Measurements from ENCODE around the gene CYBA. TPM values are rescaled to one million over a fixed set of nuclear protein-coding genes. Genes with fewer than 3 reads are reported as not detected.
A peak's percentile ranks its signal among the peaks of the same experiment; 100 is the strongest.
"Not testable (repeated sequence)": the region's sequence is repeated elsewhere in the genome, so short reads cannot be mapped to it uniquely, and the experiment has no call there.

CYBA gene
- total RNA-seq, 2 experiments from 2014 or later = 505 to 513 TPM

- ATAC-seq (ENCODE audit: low read depth) (no peak), DNase-seq (no peak)
- Mint-ChIP-seq H3K27ac (no peak overlapping the region), H3K36me3 (peaks cover 8% of the 10 kb centered on the region), H3K4me3 (no peak overlapping the region), H3K9me3 (no peaks in the 10 kb centered on the region), H3K27me3 (no peaks in the 10 kb centered on the region), H3K4me1 (peaks cover 4% of the 10 kb centered on the region)
- POLR2A ChIA-PET = interaction anchor here (0.9 kb wide), 1 partner anchor 9 kb away, joined by 3 read pairs; no protein-coding TSS in a partner anchor
These were observed 39.7 kb downstream of the CYBA start for GRCh38 chr16:88610909-88611812.

DNA sequence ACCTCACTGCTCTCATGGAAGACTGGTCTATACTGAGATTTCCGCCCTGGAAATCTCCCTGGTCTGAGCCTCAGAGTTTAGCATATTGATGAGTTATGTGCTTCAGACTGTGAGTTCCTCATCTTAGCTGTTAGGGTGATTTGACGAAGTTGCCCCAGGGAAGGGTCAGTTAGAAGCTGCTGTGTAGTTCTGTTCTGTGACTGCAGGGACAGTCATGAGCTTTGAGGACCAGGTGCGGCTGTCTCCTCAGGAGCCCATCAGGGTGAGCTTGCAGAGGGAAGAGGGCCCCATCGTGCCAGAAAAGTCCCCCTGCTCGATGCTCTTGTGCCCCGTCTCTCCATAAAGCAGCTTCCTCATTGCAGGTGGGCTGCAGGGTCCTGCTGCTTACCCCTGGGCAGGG lies 40.8 kb downstream of the CYBA start:
- DNase-seq (no peak), ATAC-seq (ENCODE audit: low read depth) (no peak)
- peaks cover 4% of the 10 kb centered on the region for H3K4me1 Mint-ChIP-seq
- peaks cover 10% of the 10 kb centered on the region for H3K36me3 Mint-ChIP-seq
- H3K27me3 Mint-ChIP-seq = no peaks in the 10 kb centered on the region
- no peaks in the 10 kb centered on the region for H3K9me3 Mint-ChIP-seq
- H3K4me3 Mint-ChIP-seq = no peak overlapping the region
- POLR2A ChIA-PET = no interaction called here
- H3K27ac Mint-ChIP-seq = no peak overlapping the region

DNA sequence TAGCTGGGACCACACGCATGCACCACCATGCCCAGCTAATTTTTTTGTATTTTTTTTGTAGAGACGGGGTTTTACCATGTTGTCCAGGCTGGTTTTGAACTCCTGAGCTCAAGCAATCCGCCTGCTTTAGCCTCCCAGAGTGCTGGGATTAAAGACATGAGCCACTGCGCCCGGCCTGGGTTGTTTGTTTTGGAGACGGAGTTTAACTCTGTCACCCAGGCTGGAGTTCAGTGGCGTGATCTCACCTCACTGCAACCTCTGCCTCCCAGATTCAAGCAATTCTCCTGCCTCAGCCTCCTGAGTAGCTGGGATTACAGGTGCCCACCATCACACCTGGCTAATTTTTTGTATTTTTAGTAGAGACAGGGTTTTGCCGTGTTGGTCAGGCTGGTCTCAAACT lies 41.4 kb downstream of the CYBA start:
- H3K27me3 Mint-ChIP-seq; H3K4me1 Mint-ChIP-seq; H3K4me3 Mint-ChIP-seq; H3K9me3 Mint-ChIP-seq; POLR2A ChIA-PET; DNase-seq; ATAC-seq (ENCODE audit: low read depth); H3K27ac Mint-ChIP-seq: not testable (repeated sequence)
- H3K36me3 Mint-ChIP-seq = peaks cover 10% of the 10 kb centered on the region

- Mint-ChIP-seq H3K4me1 (peaks cover 4% of the 10 kb centered on the region), H3K9me3 (no peaks in the 10 kb centered on the region), H3K36me3 (peaks cover 11% of the 10 kb centered on the region), H3K4me3 (no peak overlapping the region), H3K27me3 (no peaks in the 10 kb centered on the region), H3K27ac (no peak overlapping the region)
- POLR2A ChIA-PET = no interaction called here
- DNase-seq = no peak
- no peak for ATAC-seq (ENCODE audit: low read depth)
These were observed 42.8 kb downstream of the CYBA start for GRCh38 chr16:88608076-88608475.

- peaks cover 3% of the 10 kb centered on the region for H3K4me1 Mint-ChIP-seq
- ATAC-seq (ENCODE audit: low read depth) (no peak), DNase-seq (no peak)
- no peaks in the 10 kb centered on the region for H3K27me3 Mint-ChIP-seq
- no peaks in the 10 kb centered on the region for H3K9me3 Mint-ChIP-seq
- no peak overlapping the region for H3K4me3 Mint-ChIP-seq
- no peak overlapping the region for H3K27ac Mint-ChIP-seq
- POLR2A ChIA-PET = no interaction called here
- peaks cover 13% of the 10 kb centered on the region for H3K36me3 Mint-ChIP-seq
These were observed 44.6 kb downstream of the CYBA start for GRCh38 chr16:88606148-88606757.

DNA sequence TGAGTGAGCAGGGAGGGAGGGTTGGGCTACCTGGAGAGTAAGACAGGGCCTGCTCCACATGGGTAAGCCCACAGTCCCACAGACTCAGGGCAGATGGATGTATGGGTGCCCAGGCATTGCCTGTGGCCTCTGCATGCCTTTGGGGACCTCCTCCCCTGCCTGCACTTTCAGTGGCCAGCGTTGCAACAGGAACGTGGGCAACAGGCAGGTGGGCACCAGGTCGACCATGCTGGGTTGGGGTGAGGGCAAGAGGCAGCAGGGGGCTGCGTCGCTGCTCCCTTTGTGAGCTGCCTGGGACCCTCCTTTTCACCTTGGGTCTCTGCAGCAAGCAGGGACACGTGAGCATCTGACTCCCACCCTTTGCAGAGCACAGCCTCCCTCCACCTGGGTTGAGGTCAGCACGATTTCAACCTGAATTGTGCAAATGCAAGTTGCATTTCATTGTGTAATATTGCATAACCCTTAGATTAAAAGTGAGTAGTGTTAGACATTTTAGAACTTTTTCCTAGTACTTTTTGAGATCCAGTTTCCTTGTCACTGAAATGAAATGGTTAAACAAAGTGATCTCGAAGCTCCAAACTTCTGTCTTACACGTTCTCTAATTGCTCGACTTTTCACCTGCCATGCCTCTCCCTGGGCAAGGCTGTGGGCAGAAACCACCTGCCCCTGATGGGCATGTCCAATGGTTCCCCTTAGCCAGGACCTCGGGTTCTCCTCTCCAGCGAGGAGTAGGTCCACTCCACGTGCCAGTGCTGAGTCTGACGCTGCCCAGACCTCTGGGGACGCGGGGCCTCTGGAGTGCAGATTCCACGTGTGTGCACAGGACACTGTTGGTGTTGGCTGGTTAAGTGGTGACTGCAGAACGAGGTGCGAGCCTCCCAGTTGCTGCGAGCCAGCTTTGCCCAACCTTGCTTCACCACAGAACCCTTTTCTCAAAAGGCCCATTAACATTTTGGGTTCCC lies 45.4 kb downstream of the CYBA start:
- H3K9me3 Mint-ChIP-seq = no peaks in the 10 kb centered on the region
- H3K27me3 Mint-ChIP-seq = no peaks in the 10 kb centered on the region
- no peak for DNase-seq
- POLR2A ChIA-PET = no interaction called here
- ATAC-seq (ENCODE audit: low read depth) = no peak
- H3K27ac Mint-ChIP-seq = no peak overlapping the region
- H3K4me1 Mint-ChIP-seq = peaks cover 3% of the 10 kb centered on the region
- H3K4me3 Mint-ChIP-seq = no peak overlapping the region
- peaks cover 13% of the 10 kb centered on the region for H3K36me3 Mint-ChIP-seq

- Mint-ChIP-seq H3K4me3 (no peak overlapping the region), H3K27ac (no peak overlapping the region), H3K27me3 (no peaks in the 10 kb centered on the region), H3K36me3 (peaks cover 13% of the 10 kb centered on the region), H3K4me1 (no peaks in the 10 kb centered on the region), H3K9me3 (no peaks in the 10 kb centered on the region)
- POLR2A ChIA-PET = no interaction called here
- DNase-seq (no peak), ATAC-seq (ENCODE audit: low read depth) (no peak)
These were observed 48.8 kb downstream of the CYBA start for GRCh38 chr16:88602091-88602490.

GRCh38 chr16:88601313-88602036 lies 49.4 kb downstream of the CYBA start:
- POLR2A ChIA-PET = no interaction called here
- H3K4me3 Mint-ChIP-seq = no peak overlapping the region
- H3K36me3 Mint-ChIP-seq = peaks cover 13% of the 10 kb centered on the region
- no peak for DNase-seq
- no peaks in the 10 kb centered on the region for H3K9me3 Mint-ChIP-seq
- no peak overlapping the region for H3K27ac Mint-ChIP-seq
- H3K27me3 Mint-ChIP-seq = no peaks in the 10 kb centered on the region
- no peak for ATAC-seq (ENCODE audit: low read depth)
- no peaks in the 10 kb centered on the region for H3K4me1 Mint-ChIP-seq

DNA sequence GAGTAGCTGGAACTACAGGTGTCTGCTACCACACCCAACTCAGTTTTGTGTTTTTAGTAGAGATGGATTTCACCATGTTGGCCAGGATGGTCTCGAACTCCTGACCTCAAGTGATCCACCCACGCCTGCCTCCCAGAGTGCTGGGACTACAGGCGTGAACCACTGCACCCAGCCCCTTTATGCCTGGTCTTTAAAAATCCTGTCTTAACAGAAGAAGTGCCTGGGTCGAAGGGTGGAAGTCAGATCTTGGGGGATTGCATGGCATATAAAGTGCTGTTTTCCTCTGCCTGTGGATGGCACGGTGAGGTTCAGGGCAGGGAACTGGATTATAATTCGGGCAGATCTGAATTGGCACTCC lies 50.3 kb downstream of the CYBA start:
- Mint-ChIP-seq H3K27me3 (no peaks in the 10 kb centered on the region), H3K36me3 (peaks cover 13% of the 10 kb centered on the region), H3K4me1 (no peaks in the 10 kb centered on the region), H3K9me3 (no peaks in the 10 kb centered on the region), H3K4me3 (no peak overlapping the region), H3K27ac (no peak overlapping the region)
- no peak for DNase-seq
- POLR2A ChIA-PET = no interaction called here
- ATAC-seq (ENCODE audit: low read depth) = no peak

DNA sequence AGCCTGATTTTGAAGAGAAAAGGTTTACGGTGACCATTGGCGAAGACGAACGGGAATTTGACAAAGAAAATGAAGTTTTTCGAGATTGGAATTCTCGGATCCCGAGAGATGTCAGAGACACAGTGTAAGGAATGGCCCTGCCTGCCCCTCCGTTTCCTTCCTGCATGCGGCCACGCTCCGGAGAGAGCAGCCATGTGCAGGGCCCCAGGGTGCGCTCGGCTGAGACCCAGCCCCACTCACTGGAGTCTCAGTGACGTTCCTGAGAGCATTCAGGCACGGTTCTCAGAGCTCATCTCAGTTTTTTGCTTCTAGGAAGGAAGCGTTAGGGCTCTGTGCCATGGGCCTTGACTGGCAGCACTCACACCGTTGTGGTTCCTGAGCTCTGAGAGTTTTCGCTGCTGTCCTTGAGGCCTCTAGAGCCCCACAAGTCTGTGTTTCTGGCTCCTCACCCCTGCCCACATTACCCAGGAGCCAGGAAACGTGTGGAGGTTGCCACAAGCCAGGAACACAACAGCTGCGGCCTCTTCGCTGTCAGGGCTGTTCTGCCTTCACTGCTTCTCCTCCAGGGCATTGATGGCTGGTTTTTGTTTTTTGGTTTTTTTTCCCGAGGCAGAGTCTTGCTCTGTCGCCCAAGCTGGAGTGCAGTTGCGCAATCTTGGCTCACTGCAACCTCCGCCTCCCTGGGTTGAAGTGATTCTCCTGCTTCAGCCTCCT lies 50.9 kb downstream of the CYBA start:
- no peaks in the 10 kb centered on the region for H3K9me3 Mint-ChIP-seq
- H3K4me1 Mint-ChIP-seq = no peaks in the 10 kb centered on the region
- no peak overlapping the region for H3K27ac Mint-ChIP-seq
- no peak overlapping the region for H3K4me3 Mint-ChIP-seq
- POLR2A ChIA-PET = no interaction called here
- ATAC-seq (ENCODE audit: low read depth) (peak; percentile 47), DNase-seq (no peak)
- H3K27me3 Mint-ChIP-seq = no peaks in the 10 kb centered on the region
- peaks cover 16% of the 10 kb centered on the region for H3K36me3 Mint-ChIP-seq

GRCh38 chr16:88599092-88599733 lies 51.6 kb downstream of the CYBA start:
- peaks cover 16% of the 10 kb centered on the region for H3K36me3 Mint-ChIP-seq
- POLR2A ChIA-PET = no interaction called here
- no peak overlapping the region for H3K27ac Mint-ChIP-seq
- no peaks in the 10 kb centered on the region for H3K27me3 Mint-ChIP-seq
- H3K4me1 Mint-ChIP-seq = no peaks in the 10 kb centered on the region
- ATAC-seq (ENCODE audit: low read depth) (no peak), DNase-seq (no peak)
- no peaks in the 10 kb centered on the region for H3K9me3 Mint-ChIP-seq
- H3K4me3 Mint-ChIP-seq = no peak overlapping the region

DNA sequence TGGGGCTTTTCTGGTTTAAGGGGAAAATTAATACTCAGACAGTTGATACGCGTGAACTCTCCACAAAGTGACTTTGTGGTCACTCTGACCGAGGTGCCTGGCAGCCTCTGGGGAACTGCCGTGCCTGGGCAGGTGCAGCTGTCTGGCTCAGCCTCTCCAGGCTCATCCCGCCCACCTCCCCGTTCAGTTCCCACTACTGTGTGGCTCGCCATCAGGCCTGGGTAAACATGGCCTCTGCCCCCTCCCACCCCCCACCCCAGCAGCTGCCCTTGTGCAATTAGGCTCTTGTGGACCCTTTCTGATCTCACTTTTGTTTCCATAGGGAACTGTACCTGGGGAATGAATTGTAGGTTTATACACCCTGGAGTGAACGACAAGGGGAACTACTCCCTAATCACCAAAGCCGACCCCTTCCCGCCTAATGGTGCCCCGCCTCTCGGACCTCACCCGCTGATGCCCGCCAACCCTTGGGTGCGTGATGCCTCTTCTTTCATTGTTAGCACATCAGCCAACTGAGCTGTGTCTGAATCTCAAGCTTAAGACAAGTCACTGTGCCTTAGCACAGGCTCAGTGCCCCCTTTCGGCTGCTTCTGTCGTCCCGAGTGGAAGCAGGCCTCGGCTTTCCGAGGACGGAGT lies 52.9 kb downstream of the CYBA start:
- Mint-ChIP-seq H3K4me3 (no peak overlapping the region), H3K9me3 (no peaks in the 10 kb centered on the region), H3K27me3 (no peaks in the 10 kb centered on the region), H3K27ac (no peak overlapping the region), H3K4me1 (no peaks in the 10 kb centered on the region), H3K36me3 (peaks cover 17% of the 10 kb centered on the region)
- no peak for DNase-seq
- POLR2A ChIA-PET = no interaction called here
- no peak for ATAC-seq (ENCODE audit: low read depth)

Data from activated naive CD8-positive, alpha-beta T cell treated with anti-CD3 and anti-CD28 coated beads, Interleukin-2, amount 10 ng/mL, durations not matched to agents 7 days and 5 days (primary cell).